ENCODE results near the gene DPEP1. TPM values are rescaled to one million over a fixed set of nuclear protein-coding genes. Genes with fewer than 3 reads are reported as not detected.

DPEP1 gene
- total and polyA plus RNA-seq, 2 donors (not counting 3 experiments of a cell fraction or from before 2014, with no cell fraction given), result 0.37 to 0.44 TPM

- no peaks in the 10 kb centered on the region for H3K27me3 ChIP-seq (ENCODE audit: control insufficient read depth in 2 of 2, insufficient read depth in 2 of 2, low read length in 2 of 2)
- no peaks in the 10 kb centered on the region for H3K9me3 ChIP-seq (replicated peaks; ENCODE audit: control insufficient read depth, insufficient read depth, low read length)
- intact Hi-C loops (cut with micrococcal nuclease) (loop anchor here (1.0 kb wide), 1 partner anchor 14 kb away; no protein-coding TSS in a partner anchor), dilution Hi-C loops (cut with MboI; ENCODE audit: extremely low pct_ligation_motif_present, low sequenced_read_pairs) (no loop called here)
- DNase-seq (ENCODE audit: low read depth, low spot score) (no peak), FAIRE-seq (no peak)
- H2AFZ ChIP-seq (ENCODE audit: low read depth, low read length), result no peak overlapping the region
- peaks cover 9% of the 10 kb centered on the region for H3K79me2 ChIP-seq (ENCODE audit: control insufficient read depth, insufficient read depth, low read length)
- TF ChIP-seq POLR2AphosphoS5 (IDR thresholded peaks at IDR 0.05; ENCODE audit: insufficient read depth, low read depth, low read length), result no peak
- TF ChIP-seq FOS (IDR thresholded peaks at IDR 0.05; ENCODE audit: borderline replicate concordance, insufficient read depth, low read length), result no peak
- TF ChIP-seq JUN (IDR thresholded peaks at IDR 0.05; ENCODE audit: borderline replicate concordance, insufficient read depth, insufficient read length, low read depth), result no peak
- TF ChIP-seq GATA2 (IDR thresholded peaks at IDR 0.05; ENCODE audit: insufficient read depth, insufficient read length, low read depth, low read length), result no peak
- TF ChIP-seq MAX (IDR thresholded peaks at IDR 0.05; ENCODE audit: insufficient read depth, insufficient read length), result no peak
- TF ChIP-seq MYC (IDR thresholded peaks at IDR 0.05; ENCODE audit: low read depth, low read length), result no peak
- no peak for TF ChIP-seq CTCF (IDR thresholded peaks at IDR 0.05; ENCODE audit: extremely low read depth in 1 of 2, insufficient read depth in 1 of 2, low read depth in 1 of 2, low read length in 2 of 2)
- no peak for TF ChIP-seq POLR2A (IDR thresholded peaks at IDR 0.05; ENCODE audit: low read depth, low read length)
- H4K20me1 ChIP-seq (replicated peaks; ENCODE audit: control insufficient read depth, extremely low read depth, insufficient read depth, low read length), result no peaks in the 10 kb centered on the region
- H3K27ac ChIP-seq (ENCODE audit: insufficient read depth, low read depth, low read length), result no peak overlapping the region
- H3K4me3 ChIP-seq (replicated peaks in 1 of 3; ENCODE audit: insufficient read depth in 1 of 3, low read depth in 1 of 3, low read length in 3 of 3), result no peak overlapping the region
- no peak overlapping the region for H3K4me2 ChIP-seq (ENCODE audit: insufficient read depth, low read length)
- peaks cover 4% of the 10 kb centered on the region for H3K4me1 ChIP-seq (ENCODE audit: control insufficient read depth, extremely low read depth, insufficient read depth, low read length)
- BruUV-seq (replicated peaks), result no TSS peak
- peaks cover 3 to 5% of the 10 kb centered on the region in 2 experiments for H3K36me3 ChIP-seq (ENCODE audit: control insufficient read depth in 2 of 2, extremely low read depth in 1 of 2, insufficient read depth in 2 of 2, low read length in 2 of 2)
- ChIA-PET POLR2A (interaction anchor here (0.5 to 1.1 kb wide), 3 partner anchors 8 to 57 kb away, joined by 3 to 5 read pairs (median 4); no protein-coding TSS in a partner anchor), CTCF (interaction anchor here (1.0 to 2.3 kb wide), 7 partner anchors 13 to 174 kb away, joined by 3 to 21 read pairs (median 3); partner anchors contain the start of genes CHMP1A and SPATA33)
- no peaks in the 10 kb centered on the region for H3K9me1 ChIP-seq (replicated peaks; ENCODE audit: control insufficient read depth, extremely low read depth, insufficient read depth, low read length)
- H3K9ac ChIP-seq (replicated peaks; ENCODE audit: extremely low read depth, insufficient read depth, low read length), result no peak overlapping the region
Observed at GRCh38 chr16:89685916-89686315, 72.5 kb downstream of the DPEP1 start.

Data from endothelial cell of umbilical vein (primary cell).